HCT116 (cell line): ENCODE data around the gene PPM1E. TPM values are rescaled to one million over a fixed set of nuclear protein-coding genes. Genes with fewer than 3 reads are reported as not detected.

Experiments
- ATAC-seq: fragments of 200-7000 bp; cut with Tn5 transposase; 2 replicates; pipeline ENCODE4 v1.9.1; 2020; ENCODE audit warnings: mild to moderate bottlenecking, moderate library complexity
- BruUV-seq: library from RNA; stranded (reverse); fragments of 400-500 nt; replicated peaks from 2 replicates; lab custom pipeline; 2021; lab: Mats Ljungman, UMichigan
- CTCF ChIA-PET: fragments of 300-600 bp; sonication (Branson Sonifier 250); formaldehyde crosslinking; loops from one replicate; lab custom pipeline; 2021; ENCODE audit warnings: antibody characterized with exemption; lab: Charles Lee
- POLR2A ChIA-PET: fragments of 300-600, 350-600 bp; sonication (Branson Sonifier 250); formaldehyde crosslinking; loops from one replicate; lab custom pipeline; 2021; ENCODE audit warnings: antibody characterized with exemption; lab: Charles Lee
- RAD21 ChIA-PET, 2 experiments: fragments of 300-600 bp; sonication (Branson Sonifier 250); formaldehyde crosslinking; loops; one replicate each; lab custom pipeline; 2023; ENCODE audit warnings: low total read pairs in 2 of 2; ENCODE audit not compliant: uncharacterized antibody in 2 of 2, unreplicated experiment in 2 of 2, low non-redundant PET in 1 of 2; lab: Charles Lee
- DNase-seq: peaks from one replicate; pipeline ENCODE4 v3.0.0-alpha.2; 2010; ENCODE audit warnings: low read depth, low spot score
- H2AFZ ChIP-seq: fragments of 200-600 bp; shearing (Covaris generic), sonication (generic); 2 replicates; pipeline ENCODE4 v1.6.1; 2017; ENCODE audit warnings: low read depth, mixed run types, mixed read lengths, antibody characterized with exemption, low read length; ENCODE audit not compliant: poor library complexity, severe bottlenecking
- H3K27ac ChIP-seq: 2 replicates; pipeline ENCODE4 v1.5.1; 2012; ENCODE audit warnings: low read depth, low read length
- H3K27me3 ChIP-seq: fragments of 200-600 bp; sonication (generic); 2 replicates; pipeline ENCODE4 v1.6.1; 2016; ENCODE audit warnings: mixed run types, low read length, mixed read lengths; ENCODE audit not compliant: insufficient read depth
- H3K36me3 ChIP-seq, 2 experiments: fragments of 200-500 bp in 1 of 2; fragments of 200-600 bp in 1 of 2; sonication (Bioruptor generic) in 1 of 2; sonication (generic) in 1 of 2; 2 replicates each; pipeline versions ENCODE4 v1.5.1 to v1.6.1; 2014 to 2016; ENCODE audit warnings: low read length in 2 of 2, inconsistent platforms in 1 of 2, mixed read lengths in 1 of 2, mixed run types in 1 of 2; ENCODE audit not compliant: insufficient read depth in 2 of 2, control insufficient read depth in 1 of 2
- H3K4me1 ChIP-seq, 2 experiments: fragments of 200-600 bp in 1 of 2; sonication (generic) in 1 of 2; 2 replicates each; pipeline versions ENCODE4 v1.5.1 to v1.6.1; 2012 to 2017; ENCODE audit warnings: low read length in 2 of 2, inconsistent platforms in 1 of 2, mild to moderate bottlenecking in 1 of 2, mixed read lengths in 1 of 2, mixed run types in 1 of 2, moderate library complexity in 1 of 2; ENCODE audit not compliant: insufficient read depth in 2 of 2, control insufficient read depth in 1 of 2
- H3K4me2 ChIP-seq: fragments of 200-600 bp; sonication (generic); 2 replicates; pipeline ENCODE4 v1.6.1; 2017; ENCODE audit warnings: mixed run types, low read length, mixed read lengths
- H3K4me3 ChIP-seq, 2 experiments: fragments of 200-600 bp in 1 of 2; sonication (generic) in 1 of 2; replicated peaks in 1 of 2; 2 replicates each; pipeline ENCODE4 v1.5.1; 2011 to 2016; ENCODE audit warnings: low read length in 2 of 2, control low read depth in 1 of 2, low read depth in 1 of 2, mild to moderate bottlenecking in 1 of 2, mixed read lengths in 1 of 2, mixed run types in 1 of 2
- H3K79me2 ChIP-seq: fragments of 200-600 bp; sonication (generic); 2 replicates; pipeline ENCODE4 v1.6.1; 2017; ENCODE audit warnings: mild to moderate bottlenecking, mixed run types, low read length, moderate library complexity, mixed read lengths; ENCODE audit not compliant: insufficient read depth
- H3K9ac ChIP-seq: fragments of 200-600 bp; sonication (generic); 2 replicates; pipeline ENCODE4 v1.6.1; 2016; ENCODE audit warnings: low read length, mixed read lengths
- H3K9me2 ChIP-seq: fragments of 200-600 bp; sonication (generic), shearing (Covaris generic); 2 replicates; pipeline ENCODE4 v1.6.1; 2017; ENCODE audit warnings: mixed run types, mild to moderate bottlenecking, moderate library complexity; ENCODE audit not compliant: insufficient read depth
- H3K9me3 ChIP-seq, 2 experiments: fragments of 200-500 bp in 1 of 2; fragments of 200-600 bp in 1 of 2; sonication (Bioruptor generic) in 1 of 2; sonication (generic) in 1 of 2; 2 replicates each; pipeline ENCODE4 v1.6.1; 2014 to 2017; ENCODE audit warnings: low read length in 2 of 2, mixed read lengths in 2 of 2, inconsistent platforms in 1 of 2, low read depth in 1 of 2, mild to moderate bottlenecking in 1 of 2, mixed run types in 1 of 2, moderate library complexity in 1 of 2; ENCODE audit not compliant: control insufficient read depth in 1 of 2, insufficient read depth in 1 of 2
- H4K20me1 ChIP-seq: fragments of 200-600 bp; sonication (generic), shearing (Covaris generic); 2 replicates; pipeline ENCODE4 v1.6.1; 2017; ENCODE audit warnings: mixed run types, mild to moderate bottlenecking, moderate library complexity; ENCODE audit not compliant: insufficient read depth
- CEBPB ChIP-seq: IDR thresholded peaks from 2 replicates; pipeline ENCODE4 v1.6.1; 2012; ENCODE audit warnings: low read depth
- EGR1 ChIP-seq: IDR thresholded peaks from 2 replicates; pipeline ENCODE4 v1.6.1; 2012; ENCODE audit warnings: low read depth
- ELF1 ChIP-seq: IDR thresholded peaks from 2 replicates; pipeline ENCODE4 v1.6.1; 2012; ENCODE audit warnings: low read depth, borderline replicate concordance
- EZH2 ChIP-seq: fragments of 200-600 bp; sonication (generic); IDR thresholded peaks from 2 replicates; pipeline ENCODE4 v1.6.1; 2017; ENCODE audit warnings: antibody characterized with exemption, mixed run types
- EZH2phosphoT487 ChIP-seq: fragments of 200-600 bp; IDR thresholded peaks from 2 replicates; pipeline ENCODE4 v1.6.1; 2018; ENCODE audit warnings: antibody characterized with exemption, borderline replicate concordance
- FOSL1 ChIP-seq: IDR thresholded peaks from 2 replicates; pipeline ENCODE4 v1.6.1; 2012; ENCODE audit warnings: low read depth
- JUND ChIP-seq: IDR thresholded peaks from 2 replicates; pipeline ENCODE4 v1.6.1; 2012
- POLR2A ChIP-seq: IDR thresholded peaks from 2 replicates; pipeline ENCODE4 v1.7.0; 2011; ENCODE audit warnings: borderline replicate concordance; ENCODE audit not compliant: insufficient read depth, insufficient read length; ENCODE audit errors: extremely low read depth
- POLR2AphosphoS5 ChIP-seq: IDR thresholded peaks from 2 replicates; pipeline ENCODE4 v1.6.1; 2011; ENCODE audit warnings: mild to moderate bottlenecking, low read depth, low read length, moderate library complexity
- RAD21 ChIP-seq: IDR thresholded peaks from 2 replicates; pipeline ENCODE4 v1.6.1; 2012; ENCODE audit warnings: low read depth, mild to moderate bottlenecking
- TCF7L2 ChIP-seq: IDR thresholded peaks from 2 replicates; pipeline ENCODE4 v1.7.0; 2011; ENCODE audit warnings: borderline replicate concordance, inconsistent platforms; ENCODE audit not compliant: insufficient read depth, insufficient read length; ENCODE audit errors: extremely low read depth
- YY1 ChIP-seq: IDR thresholded peaks from 2 replicates; pipeline ENCODE4 v1.6.1; 2011; ENCODE audit warnings: low read length, low read depth, moderate library complexity, mild to moderate bottlenecking; ENCODE audit not compliant: insufficient replicate concordance; ENCODE audit errors: extremely low read depth
- ZBTB33 ChIP-seq: IDR thresholded peaks from 2 replicates; pipeline ENCODE4 v1.6.1; 2011; ENCODE audit warnings: mild to moderate bottlenecking, low read length, moderate library complexity; ENCODE audit not compliant: insufficient replicate concordance; ENCODE audit errors: extremely low read depth
- intact Hi-C: fragments of 100-400 bp; cut with micrococcal nuclease; formaldehyde crosslinking; loops from 2 replicates; pipeline ENCODE4 v1.10.0; 2022
- total RNA-seq: library from RNA; stranded (reverse); gene quantifications from one replicate; pipeline ENCODE4 v1.2.1, GENCODE V29; 2021; ENCODE audit not compliant: unreplicated experiment
- TF ChIP-seq, protein P1 (sequence below): IDR thresholded peaks from 2 replicates; pipeline ENCODE4 v1.6.1; 2012; ENCODE audit warnings: low read depth

Gene PPM1E
- total RNA-seq, 1 experiment from 2014 or later = 0.02 TPM

GRCh38 chr17:58985367-58985766, 229.7 kb downstream of the PPM1E start (continued):
- TF ChIP-seq ELF1 (no peak), POLR2A (no peak), POLR2AphosphoS5 (no peak), FOSL1 (no peak), EGR1 (no peak), JUND (no peak), ZBTB33 (no peak), RAD21 (no peak)

GRCh38 chr17:58985971-58986370, 230.3 kb downstream of the PPM1E start:
- Histone ChIP-seq H3K4me3 (no peak overlapping the region), H3K36me3 (no peaks in the 10 kb centered on the region), H3K79me2 (no peaks in the 10 kb centered on the region), H3K27ac (no peak overlapping the region), H3K9me3 (no peaks in the 10 kb centered on the region), H3K9ac (no peak overlapping the region)
- intact Hi-C loops = no loop called here
- DNase-seq = no peak
- no TSS peak for BruUV-seq
- TF ChIP-seq CEBPB (no peak), RAD21 (no peak), POLR2AphosphoS5 (no peak), YY1 (no peak), EZH2 (no peak), TCF7L2 (no peak), EZH2phosphoT487 (no peak)
- TF ChIP-seq, protein P1, sequence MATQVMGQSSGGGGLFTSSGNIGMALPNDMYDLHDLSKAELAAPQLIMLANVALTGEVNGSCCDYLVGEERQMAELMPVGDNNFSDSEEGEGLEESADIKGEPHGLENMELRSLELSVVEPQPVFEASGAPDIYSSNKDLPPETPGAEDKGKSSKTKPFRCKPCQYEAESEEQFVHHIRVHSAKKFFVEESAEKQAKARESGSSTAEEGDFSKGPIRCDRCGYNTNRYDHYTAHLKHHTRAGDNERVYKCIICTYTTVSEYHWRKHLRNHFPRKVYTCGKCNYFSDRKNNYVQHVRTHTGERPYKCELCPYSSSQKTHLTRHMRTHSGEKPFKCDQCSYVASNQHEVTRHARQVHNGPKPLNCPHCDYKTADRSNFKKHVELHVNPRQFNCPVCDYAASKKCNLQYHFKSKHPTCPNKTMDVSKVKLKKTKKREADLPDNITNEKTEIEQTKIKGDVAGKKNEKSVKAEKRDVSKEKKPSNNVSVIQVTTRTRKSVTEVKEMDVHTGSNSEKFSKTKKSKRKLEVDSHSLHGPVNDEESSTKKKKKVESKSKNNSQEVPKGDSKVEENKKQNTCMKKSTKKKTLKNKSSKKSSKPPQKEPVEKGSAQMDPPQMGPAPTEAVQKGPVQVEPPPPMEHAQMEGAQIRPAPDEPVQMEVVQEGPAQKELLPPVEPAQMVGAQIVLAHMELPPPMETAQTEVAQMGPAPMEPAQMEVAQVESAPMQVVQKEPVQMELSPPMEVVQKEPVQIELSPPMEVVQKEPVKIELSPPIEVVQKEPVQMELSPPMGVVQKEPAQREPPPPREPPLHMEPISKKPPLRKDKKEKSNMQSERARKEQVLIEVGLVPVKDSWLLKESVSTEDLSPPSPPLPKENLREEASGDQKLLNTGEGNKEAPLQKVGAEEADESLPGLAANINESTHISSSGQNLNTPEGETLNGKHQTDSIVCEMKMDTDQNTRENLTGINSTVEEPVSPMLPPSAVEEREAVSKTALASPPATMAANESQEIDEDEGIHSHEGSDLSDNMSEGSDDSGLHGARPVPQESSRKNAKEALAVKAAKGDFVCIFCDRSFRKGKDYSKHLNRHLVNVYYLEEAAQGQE = no peak
- TF ChIP-seq, all 23 proteins: peak for 0
- no peak overlapping the region for H3K4me2 ChIP-seq
- ATAC-seq = no peak
- CTCF ChIA-PET = no interaction called here
- H3K4me1 ChIP-seq = no peaks in the 10 kb centered on the region
- H3K9me2 ChIP-seq = no peaks in the 10 kb centered on the region
- H3K27me3 ChIP-seq = no peaks in the 10 kb centered on the region
- H4K20me1 ChIP-seq = no peaks in the 10 kb centered on the region
- H2AFZ ChIP-seq = no peak overlapping the region
- RAD21 ChIA-PET = interaction anchor here in 1 of 2 experiments (0.6 kb wide), 1 partner anchor 39 kb away, joined by 4 read pairs; no protein-coding TSS in a partner anchor
- POLR2A ChIA-PET = no interaction called here
